ENCODE results near the gene KIF26A.
A peak's percentile ranks its signal among the peaks of the same experiment; 100 is the strongest.
"Not testable (repeated sequence)": the region's sequence is repeated elsewhere in the genome, so short reads cannot be mapped to it uniquely, and the experiment has no call there.

The KIF26A gene

DNA sequence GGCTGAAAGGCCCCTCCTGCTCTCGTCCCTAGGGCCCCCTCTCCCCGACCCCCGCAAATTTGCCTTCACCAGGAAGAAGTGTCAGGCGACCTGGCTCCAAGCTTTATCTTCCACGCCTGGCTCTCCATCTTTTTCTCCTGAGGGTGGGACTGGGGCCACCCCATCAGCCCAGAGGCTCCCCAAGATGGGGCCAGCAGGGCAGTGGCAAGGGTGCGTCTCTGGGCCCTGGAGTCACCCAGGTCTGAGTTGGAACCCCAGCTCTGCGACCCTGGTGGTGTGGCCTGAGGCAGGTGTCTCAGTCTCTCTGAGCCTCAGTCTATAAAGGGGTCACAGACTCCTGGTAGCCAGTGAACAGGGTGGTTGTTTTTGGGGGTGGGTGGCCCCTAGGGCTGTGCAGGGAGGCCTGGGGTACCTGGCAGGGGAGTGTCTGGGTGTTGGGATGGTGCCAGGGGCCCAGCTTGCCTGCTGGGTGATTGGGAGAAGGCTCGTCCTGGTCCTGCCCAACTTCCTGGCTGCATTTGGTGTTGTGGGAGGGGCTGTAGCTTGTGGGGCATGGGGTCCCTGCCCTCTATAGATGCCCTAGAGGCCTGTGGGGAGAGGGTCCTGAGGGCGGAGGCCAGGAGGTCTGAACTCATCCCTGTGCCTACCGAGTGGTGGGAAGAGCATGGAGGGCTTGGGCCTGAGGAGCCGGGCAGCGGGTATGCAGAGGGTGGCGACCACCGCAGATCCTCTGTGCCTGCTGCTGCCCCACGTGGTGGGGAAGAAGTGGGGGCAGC, 7.6 kb downstream of the KIF26A start:
- DNase-seq, result no peak

GRCh38 chr14:104146651-104147345, 8.4 kb downstream of the KIF26A start:
- no peak for DNase-seq

- DNase-seq, result no peak
Observed at GRCh38 chr14:104147346-104148125, 9.1 kb downstream of the KIF26A start.

DNA sequence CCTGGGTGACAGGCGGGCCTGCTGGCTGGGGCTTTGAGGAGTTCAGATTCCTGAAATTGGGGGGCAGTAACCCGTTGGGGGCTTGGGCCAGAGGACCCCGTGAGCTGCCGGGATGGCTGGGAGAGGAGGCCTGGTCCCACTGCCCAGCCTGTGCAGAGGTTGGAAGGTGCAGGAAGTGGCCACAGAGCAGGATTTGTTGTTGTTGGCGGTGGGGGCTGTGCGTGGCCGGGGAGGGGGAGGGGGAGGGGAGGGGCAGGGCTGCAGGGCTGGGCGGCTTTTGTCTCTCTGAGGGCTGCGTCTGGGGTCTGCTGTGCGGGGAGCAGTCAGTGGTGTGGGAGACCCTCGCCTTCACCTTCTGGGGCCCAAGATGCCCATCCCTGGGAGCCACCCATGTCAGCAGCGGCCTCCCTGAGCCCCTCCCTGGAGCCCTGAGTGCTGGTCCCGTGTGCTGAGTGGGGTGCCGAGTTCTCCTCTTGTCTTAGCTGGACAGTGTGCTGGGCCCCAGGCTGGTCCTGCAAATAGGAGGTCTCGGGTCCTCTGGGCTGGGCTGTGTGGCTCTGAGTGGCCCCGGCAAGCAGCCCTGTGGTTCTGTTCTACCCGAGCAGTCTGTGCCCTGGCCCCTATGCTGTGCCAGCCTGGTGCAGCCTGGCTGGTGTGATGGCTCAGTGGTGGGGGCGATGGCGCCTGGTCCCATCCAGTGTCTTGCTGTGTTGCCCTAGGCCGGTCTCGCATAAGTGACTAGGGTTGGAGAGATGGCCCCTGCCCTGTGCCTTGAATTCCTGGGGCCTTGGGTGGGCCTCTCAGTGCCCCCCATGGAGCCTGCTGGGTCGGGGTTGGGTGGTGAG, 10.3 kb downstream of the KIF26A start:
- no peak for DNase-seq

DNA sequence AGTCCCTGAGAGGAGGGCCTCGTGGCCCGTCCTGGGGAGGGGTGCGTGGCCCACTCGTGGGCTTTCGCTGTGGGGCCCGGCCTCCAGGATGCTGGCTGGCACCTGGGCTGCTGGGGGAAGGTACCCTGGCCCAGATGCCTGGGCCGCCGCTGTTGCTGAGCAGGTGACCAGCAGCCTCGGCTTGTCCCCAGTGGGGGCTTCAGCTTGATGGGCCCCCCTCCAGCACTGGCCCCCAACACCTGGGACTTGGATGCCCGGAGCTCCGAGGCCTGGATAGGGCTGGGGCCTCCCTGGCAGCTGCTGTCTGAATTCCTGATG, 10.8 kb downstream of the KIF26A start:
- no peak for DNase-seq

GRCh38 chr14:104149617-104150135, 11.3 kb downstream of the KIF26A start:
- peak; percentile 47 for DNase-seq

- DNase-seq, result peak; percentile 78
Observed at GRCh38 chr14:104150136-104151025, 12.0 kb downstream of the KIF26A start.

- no peak for DNase-seq
Observed at GRCh38 chr14:104151026-104151381, 12.6 kb downstream of the KIF26A start.

DNA sequence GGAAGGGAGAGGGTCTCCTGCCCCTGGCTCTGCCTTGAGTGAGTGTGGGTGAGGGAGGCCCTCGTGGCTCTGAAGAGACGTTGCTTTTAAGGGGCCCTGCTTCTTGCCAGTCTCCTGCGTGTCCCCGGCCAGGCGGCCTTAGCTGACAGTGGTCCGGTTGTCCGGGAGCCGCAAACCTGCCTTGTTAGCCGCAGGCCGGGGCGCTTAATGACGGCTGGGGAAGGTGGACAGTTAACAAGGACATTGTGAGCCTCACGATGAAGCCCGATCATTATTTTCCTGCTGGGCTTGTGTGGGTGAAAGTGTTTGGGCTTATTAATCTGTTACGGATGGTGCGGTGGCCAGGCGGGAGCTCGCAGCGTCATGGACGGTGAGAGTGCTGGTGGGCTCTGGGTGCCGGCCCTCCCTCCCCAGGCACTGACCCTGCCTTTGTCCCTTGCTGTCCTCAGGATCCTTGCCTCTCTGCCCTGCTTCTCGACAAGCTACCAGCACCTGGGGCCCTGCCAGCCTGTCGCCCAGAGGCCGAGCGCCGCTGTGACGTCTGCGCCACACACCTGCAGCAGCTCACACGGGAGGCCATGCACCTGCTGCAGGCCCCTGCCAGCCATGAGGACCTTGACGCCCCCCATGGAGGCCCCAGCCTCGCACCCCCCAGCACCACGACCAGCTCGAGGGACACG, 13.3 kb downstream of the KIF26A start:
- DNase-seq, result no peak

- DNase-seq, result no peak
Observed at GRCh38 chr14:104152246-104152575, 13.8 kb downstream of the KIF26A start.

- DNase-seq, result no peak
Observed at GRCh38 chr14:104152686-104153393, 14.5 kb downstream of the KIF26A start.

- DNase-seq, result not testable (repeated sequence)
Observed at GRCh38 chr14:104153394-104153755, 15.0 kb downstream of the KIF26A start.

DNA sequence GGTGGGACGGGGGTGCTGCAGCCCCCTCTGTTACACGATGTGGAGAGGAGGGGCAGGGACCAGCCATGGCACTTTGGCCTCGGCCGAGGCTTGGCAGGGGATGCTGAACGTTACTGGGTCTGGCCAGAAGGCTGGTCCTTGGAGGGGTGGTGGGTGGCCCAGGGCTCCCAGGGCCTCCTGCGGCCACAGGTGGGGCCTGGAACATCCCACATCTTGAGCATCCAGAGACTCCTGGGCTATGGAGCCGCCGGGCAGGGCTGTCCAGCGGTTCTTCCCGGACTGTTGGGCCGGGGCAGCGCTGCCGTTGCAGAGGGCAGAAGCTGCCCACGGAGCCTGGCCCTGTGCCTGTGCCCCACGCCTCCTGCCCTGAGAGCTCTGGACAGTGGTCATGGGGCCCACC, 15.9 kb downstream of the KIF26A start:
- DNase-seq, result no peak

DNA sequence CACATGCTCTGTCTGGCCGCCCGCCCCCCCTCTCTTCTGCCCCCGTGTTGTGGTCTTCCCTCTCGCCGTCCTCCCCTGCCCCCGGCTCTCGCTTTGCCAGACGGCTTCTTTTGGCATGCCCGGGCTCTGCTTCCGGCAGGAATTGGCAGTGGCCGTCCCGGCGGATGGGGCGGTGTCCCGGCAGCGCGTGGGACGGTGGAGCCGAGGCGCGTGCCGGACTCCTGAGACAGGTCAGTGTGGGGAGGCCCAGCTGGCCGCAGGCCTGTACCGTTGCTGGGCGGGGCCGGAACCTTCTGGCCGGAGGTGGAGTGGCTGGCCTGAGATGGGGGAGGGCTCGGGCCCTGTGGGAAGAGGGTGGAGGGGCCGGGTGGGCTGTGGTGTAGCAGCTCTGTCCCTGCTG, 17.1 kb downstream of the KIF26A start:
- DNase-seq, result no peak

- DNase-seq, result no peak
Observed at GRCh38 chr14:104156142-104156541, 17.8 kb downstream of the KIF26A start.

DNA sequence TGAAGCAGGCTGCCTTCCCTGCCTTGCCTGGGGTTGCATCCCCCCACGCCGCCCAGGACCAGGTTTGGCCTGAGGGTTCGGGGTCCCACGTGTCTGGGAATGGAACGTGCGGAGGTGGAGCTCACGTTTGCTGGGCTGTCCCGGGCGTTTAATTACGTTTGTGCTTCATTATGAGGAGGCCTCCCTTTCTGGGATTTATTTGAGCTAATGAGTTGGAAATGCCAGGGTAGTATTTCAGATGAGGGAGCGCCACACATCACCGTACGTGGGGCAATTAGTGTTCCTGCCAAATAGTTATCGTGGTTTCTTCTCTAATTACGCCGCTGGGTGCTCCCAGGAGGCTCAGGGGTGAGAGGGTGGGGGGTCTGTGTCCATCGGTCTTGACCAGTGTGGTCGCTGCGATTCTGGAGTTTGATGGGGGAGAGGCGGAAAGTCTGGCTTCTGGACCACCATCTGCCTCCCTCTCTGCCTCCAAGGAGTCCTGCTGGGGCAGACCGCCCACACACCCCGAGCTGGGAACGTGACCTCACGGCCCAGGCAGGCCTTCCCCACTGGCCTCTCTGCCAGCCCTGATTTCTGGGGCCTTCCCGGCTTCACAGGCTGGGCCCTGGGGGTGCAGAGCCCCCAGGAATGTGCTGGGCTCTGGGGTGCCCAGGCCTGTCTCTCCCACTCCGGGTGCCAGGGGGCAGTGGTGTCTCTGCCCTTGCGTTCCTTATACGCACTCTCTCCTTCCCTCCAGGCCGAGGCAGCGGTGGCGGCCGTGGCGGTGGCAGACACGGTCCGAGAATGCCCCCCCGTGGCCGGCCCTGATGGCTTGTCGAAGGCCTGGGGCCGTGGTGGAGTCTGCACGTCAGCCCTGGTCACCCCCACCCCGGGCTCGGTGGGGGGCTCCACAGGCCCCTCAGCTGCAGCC, 18.9 kb downstream of the KIF26A start:
- DNase-seq, result no peak

DNA sequence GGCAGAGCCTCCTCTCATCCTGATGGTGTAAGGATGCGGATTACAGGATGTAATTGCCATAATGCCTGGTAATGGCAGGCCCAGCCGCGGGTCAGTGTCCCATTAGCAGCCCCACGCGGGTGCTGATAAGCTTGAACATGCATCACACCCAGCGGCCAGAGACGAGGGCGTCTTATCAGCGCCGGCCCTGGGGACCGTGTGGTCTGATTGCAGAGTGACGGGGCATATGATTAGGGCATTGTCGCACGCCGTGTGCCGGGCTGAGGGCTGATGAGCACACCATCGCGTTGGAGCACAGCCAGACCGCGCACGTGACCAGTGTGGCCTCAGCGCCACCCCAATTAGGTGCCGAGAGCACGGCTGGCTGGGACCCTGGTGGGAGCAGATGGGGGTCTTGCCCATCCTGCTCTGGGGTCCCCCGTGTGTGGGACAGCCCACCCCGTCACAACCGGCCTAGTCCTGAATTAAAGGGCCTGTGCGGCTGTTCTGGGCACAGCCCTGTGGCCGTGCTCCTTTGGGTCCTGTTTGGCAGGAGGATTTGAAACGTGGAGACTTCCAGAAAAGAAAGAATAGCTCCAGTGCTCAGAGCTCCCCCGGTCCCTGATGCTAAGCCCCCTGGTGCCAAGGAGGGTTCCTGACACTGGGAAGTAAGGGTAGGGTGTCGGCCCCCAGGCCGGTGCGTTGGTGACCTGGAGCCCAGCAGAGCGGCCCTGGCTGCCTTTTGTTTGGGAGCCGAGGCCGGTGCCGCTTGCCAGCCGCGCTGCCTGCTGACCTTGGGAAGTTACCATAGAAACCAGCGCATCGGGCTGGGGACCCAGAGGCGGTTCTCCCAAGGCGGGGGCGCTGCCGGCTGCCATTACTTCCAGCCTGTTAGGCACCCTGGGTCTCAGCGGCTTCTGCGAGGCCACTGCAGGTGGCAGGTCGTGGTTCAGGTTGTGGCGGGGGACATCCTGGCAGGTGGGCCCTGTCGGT, 20.7 kb downstream of the KIF26A start:
- no peak for DNase-seq

DNA sequence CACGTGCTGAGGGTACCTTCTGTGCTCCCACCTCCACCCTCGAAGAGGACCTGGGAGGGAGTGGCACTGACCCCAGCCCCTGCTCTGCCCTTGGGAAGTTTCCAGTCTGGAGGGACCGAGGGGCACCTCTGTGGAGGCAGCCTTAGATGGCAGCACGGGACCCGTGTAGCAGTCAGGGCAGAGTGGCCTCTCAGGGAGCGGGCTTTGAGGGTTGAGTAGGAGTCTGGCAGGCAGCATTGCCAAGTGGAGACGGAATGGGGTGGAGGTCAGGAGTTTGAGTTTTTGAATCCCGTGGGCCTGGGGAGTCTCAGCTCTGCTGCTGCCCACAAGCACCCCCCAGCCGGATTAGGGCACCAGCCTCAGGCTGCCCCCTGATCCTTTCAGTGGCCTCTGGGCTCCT, 21.6 kb downstream of the KIF26A start:
- DNase-seq, result no peak
